HG03045 (cell line): ENCODE data around the gene TK2.
A peak's percentile ranks its signal among the peaks of the same experiment; 100 is the strongest.
"Not testable (repeated sequence)": the region's sequence is repeated elsewhere in the genome, so short reads cannot be mapped to it uniquely, and the experiment has no call there.

Experiments used
- ATAC-seq: cut with Tn5 transposase; IDR thresholded peaks from one replicate; pipeline ENCODE4 v1.9.1; 2021; ENCODE audit warnings: mild to moderate bottlenecking, moderate library complexity; ENCODE audit not compliant: unreplicated experiment

The TK2 gene

DNA sequence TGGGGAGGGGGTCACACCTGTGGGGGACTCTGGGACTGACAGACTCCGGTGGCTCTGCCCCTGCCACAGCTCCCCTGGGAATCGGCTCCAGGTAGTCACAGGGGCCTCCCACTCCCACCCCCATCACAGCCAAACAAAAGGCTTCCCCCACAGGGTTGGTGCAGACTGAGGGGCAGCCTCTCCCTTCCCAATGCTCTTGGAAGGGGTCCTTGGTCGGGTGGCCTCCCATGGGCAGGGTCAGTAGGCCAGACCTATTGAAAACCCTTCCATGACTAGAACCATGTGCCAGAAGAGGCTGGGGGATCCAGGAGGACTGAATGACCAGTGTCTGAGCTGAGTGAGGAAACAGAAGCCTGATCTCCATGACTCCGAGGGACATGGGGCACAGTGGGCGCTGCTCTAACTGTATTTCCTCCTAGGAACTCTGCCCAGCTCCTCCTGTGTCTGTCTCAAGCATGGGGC is 28.6 kb downstream of the TK2 start:
- ATAC-seq = no peak

DNA sequence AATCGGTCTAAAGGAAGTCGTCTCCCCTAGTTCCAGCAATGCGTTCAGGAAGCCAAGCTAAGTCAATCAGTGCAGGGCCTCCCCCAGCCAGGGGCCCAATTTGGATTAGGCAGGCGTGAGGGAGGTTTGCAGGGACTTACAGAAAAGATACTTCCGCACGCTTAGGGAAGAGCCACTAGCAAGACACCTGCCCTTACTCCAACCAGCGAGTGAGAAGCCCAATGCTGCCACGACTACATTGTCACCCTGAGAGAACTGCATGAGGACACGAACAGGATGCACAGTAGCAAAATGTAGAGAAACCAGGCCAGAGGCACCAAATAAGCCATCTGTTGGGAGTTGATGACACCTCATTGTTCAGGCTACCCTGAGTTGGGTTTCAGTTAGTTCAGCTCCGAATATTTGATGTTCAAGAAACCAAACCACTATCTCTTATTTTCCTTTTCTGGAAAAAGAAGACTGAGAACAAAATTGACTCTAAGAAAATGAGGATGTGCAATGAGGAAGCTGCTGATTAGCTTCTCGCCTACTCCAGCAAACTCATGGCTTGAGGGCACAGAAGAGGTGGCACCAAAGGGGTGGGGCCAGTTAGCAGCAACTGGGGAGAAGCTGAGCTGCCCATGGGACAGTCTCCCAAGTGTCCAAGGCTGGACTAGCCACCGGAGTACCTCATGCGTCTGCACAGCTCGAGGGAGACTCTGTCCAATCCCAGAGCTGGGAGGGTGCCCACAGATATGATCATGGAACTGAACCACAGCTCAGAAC is 29.3 kb downstream of the TK2 start:
- no peak for ATAC-seq

DNA sequence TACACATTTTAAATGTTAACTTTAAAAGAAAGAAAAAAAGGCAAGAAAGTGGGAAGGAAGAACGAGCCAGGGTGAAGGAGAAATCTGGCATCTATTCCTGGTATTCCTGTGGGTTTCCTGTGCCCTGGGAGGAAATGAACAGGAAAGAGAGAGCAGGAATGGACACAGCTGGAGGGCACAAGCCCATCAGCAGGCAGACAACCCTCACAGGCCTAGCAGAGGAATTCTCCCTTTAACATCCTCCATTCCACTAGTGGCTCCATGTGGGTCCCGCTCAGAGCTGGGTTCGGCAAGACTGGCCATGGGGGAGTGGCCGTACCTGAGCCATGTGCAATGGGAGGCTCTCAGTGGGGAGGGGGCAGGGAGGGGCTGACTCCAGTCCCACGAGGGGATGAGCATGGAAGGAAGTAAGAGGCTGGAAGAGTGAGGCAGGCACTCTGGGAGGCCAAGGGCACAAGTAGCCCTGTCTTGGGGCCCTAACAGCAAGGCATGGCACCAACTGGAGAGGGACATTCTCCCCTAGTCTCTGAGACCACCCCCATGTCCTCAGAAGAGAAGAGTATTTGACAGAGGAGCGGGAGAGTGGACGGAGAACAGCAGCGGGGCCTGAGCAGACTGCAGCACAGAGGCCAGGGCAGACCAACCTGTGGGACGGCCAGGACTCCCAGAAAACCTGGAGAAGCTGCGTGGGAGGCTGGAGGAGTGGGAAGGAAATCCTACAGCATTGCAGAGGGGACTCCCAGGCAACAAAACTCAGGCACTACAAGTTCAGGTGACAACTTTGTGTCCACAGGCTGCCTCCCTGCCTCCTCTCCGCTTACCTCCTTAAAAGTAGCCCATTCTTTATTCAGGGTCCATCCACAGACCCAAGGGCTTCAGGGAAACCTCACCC is 30.2 kb downstream of the TK2 start:
- no peak for ATAC-seq

DNA sequence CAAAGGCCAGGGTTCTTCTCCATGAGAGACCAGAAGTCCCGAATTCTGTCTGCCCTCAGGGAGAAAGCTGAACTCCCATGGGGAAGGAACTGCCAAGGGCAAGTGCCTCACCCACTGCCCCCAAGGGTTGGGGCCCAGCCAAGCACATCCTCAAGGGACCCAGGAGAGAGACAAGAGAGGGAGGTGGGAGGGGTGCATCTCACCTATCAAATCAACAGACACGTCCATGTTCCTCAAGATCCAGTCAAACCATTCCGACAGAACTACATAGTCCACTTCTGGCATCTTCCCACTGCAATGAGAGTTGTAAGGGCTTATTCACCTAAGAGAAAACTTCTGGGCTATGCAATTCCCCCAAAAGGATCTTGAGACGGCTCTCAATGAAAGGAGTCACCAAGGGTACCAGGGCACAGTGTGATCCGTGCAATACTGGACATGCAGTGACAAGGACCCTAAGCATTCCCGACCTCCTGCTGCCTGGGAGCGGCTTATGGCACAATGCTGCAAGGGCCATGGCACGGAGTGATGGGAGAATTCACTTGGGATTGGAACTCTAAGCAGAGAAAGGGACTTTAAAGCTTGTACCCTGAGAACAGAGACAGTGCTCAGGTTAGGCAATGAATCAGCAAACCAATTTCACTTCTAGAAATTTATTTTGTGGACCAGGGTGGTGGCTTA is 32.2 kb downstream of the TK2 start:
- no peak for ATAC-seq

DNA sequence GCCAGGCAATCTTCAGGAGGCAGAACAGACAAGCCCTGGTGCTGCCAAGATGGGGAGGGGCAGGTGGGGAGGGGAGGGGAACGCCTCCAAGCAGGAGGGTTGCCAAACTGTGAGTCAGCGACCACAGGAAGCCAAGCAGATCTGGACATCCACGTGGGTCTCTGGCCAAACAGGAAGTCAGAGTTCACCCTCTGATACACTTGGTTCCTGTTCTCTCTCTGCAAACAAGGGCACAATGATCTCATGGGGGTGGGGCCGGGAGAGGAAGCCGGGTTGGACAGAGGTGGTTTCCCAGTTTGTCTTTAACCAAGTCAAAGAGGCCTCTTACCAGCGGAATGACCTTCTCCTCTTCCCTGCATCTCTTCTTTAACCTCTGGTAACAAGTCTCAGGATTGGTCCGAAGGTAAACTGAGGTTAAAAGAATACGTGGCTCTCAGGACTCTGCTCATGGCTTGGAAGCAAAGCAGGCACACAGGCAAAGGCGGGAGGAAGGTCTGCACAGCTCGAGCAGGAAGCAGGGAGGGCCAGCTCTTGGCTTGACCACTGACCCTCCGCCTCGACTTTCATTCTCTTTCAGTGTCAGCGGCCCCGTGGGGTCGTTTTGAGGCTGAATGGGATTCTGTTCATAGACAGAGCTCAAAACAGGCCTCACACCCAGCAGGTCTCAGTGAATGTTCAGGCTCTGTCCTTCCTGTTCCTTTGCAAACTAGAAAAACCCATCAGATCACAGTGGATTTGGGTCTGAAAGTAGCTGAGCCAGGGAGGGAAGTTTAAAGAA is 32.9 kb downstream of the TK2 start:
- ATAC-seq = peak; percentile 96

DNA sequence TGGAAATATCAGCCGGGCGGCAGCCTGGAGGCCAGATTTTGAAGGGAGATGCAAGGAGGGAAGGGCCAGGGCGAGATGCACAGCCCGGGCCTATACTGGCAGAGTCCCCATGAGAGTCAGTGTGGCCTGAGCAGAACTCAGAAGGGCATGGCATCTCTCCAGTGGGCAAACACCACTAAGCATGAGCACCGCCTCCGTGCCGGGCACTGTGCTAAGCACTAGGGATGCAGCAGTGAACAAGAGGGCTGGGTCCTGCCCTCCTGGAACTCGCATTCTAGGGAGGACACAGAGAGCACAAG is 33.5 kb downstream of the TK2 start:
- no peak for ATAC-seq

DNA sequence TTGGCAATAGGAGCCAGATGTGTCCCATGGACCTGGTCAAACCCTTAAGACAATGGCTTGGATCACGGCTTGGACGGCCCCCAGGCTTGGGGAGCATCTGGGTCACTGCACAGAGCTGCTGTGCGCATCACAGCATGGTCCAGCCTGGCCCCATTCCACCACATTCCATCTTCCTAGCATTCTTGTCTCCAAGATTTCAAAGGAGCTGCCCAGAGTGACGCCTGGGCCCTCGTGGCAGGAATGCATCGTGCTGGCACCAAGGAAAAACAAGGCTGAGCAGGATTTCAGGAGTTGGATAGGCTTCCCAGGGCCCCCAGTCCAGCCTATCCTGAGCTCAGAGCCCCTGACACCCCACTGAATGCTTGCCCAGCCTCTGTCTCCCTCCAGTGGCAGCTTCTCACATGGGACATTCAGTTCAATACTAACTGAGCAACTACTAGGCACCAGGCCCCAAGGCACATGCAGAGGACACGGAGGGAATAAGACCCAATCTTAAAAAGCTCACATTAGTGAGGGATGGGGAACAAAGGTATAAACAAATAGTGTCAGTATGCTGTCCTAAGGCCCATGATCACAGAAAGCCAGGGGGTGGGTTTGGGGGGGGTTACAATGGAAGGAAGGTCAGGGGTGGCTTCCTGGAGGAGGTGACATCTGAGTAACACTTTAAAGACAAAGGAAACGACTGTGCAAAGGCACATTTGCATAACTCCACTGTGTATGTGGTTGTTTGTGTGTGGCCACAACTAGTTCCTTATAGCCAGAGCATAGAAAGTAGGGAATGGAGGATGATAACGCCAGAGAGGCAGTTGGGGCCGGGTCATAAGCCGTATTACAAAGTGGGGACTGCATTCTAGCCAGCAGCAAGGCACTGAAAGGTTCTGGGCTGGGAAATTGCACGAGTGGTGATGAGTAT is 34.1 kb downstream of the TK2 start:
- peak; percentile 0 for ATAC-seq

DNA sequence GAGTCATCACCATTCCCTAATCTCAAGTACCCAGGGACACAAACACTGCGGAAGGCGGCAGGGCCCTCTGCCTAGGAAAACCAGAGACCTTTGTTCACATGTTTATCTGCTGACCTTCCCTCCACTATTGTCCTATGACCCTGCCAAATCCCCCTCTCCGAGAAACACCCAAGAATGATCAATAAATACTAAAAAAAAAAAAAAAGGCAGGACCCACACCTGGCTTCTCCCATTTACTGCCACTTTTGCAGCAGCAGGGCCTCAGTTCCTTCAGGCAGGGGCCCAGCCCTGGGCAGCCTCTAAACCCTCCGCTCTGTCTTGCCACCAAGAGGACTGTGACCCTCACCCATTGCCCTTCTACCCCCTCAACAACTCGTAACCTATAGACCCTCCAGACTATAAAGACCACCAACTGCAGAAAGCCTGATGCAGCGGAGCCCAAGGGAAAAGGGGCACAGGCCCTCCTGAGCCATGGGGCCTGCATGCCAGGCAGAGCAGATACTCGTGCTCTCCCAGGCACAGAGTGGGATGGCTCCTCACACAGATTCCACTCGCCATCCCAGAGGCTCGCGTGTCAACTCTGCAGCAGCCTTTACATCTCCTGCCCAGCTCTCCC is 34.8 kb downstream of the TK2 start:
- ATAC-seq = not testable (repeated sequence)

DNA sequence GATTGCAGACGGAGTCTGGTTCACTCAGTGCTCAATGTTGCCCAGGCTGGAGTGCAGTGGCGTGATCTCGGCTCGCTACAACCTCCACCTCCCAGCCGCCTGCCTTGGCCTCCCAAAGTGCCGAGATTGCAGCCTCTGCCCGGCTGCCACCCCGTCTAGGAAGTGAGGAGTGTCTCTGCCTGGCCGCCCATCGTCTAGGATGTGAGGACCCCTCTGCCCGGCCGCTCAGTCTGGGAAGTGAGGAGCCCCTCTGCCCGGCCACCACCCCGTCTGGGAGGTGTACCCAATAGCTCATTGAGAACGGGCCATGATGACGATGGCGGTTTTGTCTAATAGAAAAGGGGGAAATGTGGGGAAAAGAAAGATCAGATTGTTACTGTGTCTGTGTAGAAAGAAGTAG is 35.5 kb downstream of the TK2 start:
- not testable (repeated sequence) for ATAC-seq

DNA sequence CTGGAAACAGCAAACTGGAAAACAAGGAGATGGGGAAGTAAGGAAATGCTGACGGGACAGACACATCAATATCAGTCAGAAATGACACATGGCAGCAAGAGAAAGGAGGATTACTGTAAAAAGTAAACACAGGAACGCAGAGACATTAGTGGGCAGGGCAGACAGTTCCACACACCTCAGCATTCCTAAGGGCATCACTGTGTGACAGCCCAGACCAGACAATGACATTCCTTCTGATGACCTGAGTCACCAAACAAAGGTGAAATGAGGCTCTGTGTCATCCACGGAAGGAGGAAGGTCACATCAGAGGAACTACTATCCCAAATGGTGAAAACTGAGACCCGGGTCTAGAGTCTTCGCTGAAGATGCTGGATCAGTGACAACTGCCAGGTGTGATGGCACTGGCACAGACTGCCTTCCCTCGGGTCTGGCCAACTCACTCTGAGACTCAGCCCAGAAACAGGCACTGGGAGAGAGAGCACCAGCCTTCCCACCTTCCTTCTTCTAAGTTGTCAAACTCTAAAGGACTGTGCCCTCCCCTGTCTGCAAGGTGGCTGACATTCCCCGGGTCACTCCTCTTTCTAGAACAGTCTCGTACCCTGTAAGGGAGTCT is 36.7 kb downstream of the TK2 start:
- no peak for ATAC-seq

DNA sequence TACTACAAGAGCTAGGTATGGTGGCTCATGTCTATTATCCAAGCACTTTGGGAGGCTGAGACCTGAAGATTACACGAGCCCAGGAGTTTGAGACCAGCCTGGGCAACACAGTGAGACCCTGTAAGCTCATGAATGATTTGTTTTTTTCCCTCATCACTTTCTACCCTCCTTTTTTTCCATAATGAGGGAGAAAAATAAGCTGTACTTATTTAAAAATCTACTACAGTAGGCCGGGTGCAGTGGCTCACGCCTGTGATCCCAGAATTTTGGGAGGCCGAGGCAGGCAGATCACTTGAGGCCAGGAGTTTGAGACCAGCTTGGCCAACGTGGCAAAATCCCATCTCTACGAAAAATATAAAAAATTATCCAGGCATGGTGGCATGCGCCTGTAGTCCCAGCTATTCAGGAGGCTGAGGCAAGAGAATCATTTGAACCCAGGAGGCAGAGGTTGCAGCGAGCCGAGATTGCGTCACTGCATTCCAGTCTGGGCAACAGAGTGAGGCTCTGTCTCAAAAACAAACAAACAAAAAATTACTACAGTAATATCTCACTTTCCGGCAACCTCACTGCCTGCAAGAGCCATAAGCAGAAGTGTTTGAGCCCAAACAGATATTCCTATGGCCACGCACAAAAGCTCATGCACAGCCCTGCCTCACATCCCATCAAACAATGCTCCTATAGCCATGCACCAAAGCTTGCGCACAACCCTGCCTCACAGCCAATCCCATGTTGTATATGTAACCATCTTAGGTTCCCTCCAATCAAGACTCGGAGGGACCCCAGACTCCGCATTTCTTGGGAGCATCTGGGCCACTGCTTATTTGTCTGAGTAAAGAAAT is 37.4 kb downstream of the TK2 start:
- no peak for ATAC-seq

DNA sequence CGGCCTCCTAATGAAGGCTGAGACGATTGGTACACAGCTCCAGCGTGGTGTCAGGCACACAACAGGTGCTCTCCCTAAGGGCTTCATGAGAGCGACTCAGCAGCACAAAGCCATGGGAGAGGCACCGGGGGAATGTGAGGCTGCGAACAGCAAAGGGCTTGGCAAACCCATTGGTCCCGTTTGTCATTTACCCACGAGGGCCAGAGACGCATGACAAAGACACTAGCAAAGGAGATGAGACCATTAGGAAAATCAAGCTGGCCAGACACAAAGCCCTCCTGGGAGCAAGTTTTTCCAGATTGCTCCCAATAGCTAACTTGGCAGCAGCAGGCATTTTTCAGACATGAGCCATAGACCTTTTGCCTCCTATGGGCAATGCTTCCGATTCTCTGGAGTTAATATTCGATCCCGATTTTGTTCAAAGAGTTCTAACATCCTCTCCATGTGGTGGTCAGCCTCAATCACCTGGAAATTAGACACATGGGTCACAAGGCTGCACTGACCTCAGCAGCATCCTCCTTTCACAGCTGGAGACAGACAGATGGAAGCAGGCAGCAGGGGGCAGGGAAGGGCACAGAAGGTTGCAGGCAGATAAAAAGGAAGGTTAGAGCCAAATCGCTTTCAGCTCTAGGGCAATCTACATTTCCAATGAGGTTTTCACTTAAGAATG is 38.2 kb downstream of the TK2 start:
- ATAC-seq = no peak

DNA sequence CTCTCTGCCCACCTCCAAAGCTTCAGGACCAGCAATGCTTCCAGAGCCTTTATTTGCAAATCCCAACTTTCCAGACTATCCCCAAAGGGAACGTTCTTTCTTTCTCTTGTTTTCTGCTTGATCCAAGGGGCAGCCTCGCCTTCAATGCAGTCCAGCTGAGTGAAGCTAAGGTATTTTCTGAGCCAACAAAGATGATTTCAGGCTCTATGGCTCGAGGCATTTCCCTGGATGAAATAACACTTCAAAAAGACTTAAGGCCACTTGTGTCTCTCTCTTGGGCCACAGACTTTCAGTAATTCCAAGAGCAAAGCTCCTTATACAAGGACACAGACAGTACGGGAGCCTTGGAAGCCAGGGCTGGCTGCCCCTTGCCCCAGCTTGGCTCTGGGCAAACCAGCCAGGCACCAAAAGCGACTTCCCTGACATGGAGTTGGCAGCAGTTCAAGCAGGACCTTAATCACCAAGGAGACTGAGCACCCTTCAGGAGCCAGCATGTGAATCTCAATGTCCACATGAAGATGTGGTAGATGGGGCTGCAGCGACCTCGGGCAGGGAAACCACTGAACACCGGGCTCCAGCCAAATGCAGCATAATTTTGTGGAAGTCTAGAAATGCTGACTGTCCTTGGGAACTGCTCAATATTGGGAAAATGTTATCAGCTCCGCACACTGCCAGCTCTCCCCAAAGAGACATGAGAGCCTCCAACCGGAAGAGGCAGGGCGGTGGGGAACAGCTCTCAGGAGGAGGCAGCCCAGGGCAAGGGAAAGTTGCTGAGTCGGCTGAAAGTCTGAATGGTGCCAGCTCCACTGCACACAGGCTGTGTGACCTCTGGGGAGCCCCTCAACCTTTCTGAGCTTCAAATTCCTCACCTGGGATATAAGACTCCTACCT is 39.0 kb downstream of the TK2 start:
- no peak for ATAC-seq

DNA sequence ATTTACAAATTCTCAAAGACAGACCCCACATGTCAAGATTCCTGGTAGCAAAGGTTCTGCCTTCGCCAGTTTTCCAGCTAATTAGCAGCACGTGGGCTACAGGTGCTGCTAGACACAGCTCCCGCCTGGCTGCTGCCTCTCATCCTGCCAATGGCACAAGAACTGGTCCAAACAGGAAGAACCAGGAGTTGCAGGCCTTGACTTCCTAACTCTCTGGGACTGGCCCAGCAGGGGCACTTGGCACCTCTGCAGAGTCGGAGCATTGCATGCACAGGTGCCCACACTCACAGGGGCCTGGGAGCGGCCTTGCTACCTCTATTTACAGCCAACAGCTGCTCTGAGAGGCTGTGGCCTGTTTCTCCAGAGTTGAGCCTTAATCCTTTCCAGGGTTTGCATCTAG is 39.6 kb downstream of the TK2 start:
- no peak for ATAC-seq

DNA sequence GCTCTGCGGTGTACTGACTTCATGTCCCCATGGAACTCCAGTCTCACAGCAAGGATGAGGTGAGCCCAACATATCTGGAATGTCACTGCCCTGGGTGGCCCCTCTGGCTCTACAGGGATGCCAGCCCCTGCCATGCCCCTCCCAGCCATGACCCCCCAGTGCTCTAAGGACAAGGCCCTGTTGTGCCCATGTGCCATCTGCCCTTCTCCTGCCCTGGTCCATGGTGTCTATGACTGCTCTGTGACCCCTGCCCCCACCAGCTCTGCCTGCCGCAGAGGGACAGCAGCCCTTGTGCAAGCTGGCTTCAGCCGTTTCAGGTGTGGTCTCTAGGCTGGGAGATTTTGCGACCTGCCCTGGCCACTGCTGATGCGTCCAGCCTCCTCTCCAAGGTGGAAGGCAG is 40.3 kb downstream of the TK2 start:
- ATAC-seq = no peak

DNA sequence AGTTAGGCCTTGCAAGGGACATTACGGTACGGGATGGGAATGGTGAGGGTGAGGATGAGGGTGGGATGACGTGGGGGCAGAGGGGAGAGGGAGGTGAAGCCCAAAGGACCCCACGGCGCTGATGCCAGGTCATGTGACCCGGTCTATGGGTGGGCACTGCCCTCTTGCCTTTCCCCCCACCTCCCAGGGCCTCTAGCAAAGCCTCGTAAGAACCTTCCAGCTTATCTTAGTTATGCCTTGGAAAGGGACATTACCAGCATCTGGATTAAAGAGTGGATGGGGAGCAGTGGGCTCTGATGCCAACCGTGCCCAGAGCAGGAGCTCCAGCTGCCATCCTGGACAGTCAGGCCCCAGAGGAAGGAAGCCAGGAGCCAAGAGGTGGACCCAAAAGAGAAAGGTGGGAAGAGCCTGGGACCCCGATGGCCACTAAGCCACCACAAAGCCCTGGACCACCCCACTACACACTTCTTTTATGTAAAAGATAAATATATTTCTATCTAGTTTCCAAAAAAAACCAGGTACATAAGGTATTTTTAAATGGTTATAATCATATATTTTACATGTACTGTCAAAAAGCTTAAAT is 40.9 kb downstream of the TK2 start:
- ATAC-seq = no peak
